ENCODE results near the gene LARGE1.

DNA sequence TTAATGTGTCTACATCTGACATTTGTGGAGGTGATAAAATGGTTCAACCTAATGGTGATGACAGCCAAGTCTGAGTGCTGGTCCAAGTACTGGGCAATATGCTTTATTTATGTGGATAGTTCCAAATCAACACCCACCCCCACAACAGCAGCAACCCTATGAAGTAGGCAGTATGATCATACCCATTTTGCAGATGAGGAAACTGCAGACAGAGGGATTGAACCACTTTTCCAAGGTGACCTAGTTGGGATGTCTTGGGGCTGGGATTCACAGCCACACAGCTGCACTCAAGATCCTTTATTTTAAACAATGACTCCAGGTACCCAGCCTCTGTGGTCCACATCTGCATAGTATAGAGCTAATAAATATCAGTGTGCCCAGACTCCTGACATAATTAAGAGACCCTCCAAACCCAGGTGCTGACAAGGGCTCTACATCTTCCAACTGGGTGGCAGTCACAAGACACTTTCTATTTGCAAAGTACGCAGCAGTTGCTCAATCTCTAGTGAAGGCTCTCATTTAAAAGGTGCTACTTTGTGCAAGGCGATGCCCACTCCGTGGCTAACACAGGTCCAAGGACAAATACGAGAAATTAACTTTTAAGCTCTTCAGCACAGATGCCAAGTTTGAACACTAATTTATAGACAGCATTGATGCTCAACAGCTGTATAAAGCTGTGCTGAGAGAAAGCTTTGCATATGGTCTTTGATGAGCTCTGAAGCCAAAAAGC is 426.6 kb downstream of the LARGE1 start:
- TF ChIP-seq POLR2A (IDR thresholded peaks at IDR 0.05) (no peak), CTCF (IDR thresholded peaks at IDR 0.05 in 8 of 11, conservative IDR thresholded peaks at IDR 0.05 in 3 of 11) (no peak), POLR2AphosphoS5 (IDR thresholded peaks at IDR 0.05) (no peak)
